GM04503 (cell line): ENCODE results near the gene TXLNA.
A peak's percentile ranks its signal among the peaks of the same experiment; 100 is the strongest.

Source experiments
- DNase-seq: peaks from one replicate; pipeline ENCODE4 v3.0.0-alpha.2; 2012; ENCODE audit warnings: low read depth

The TXLNA gene

GRCh38 chr1:32215629-32216480, 36.4 kb downstream of the TXLNA start:
- DNase-seq = no peak

GRCh38 chr1:32216566-32216965, 37.1 kb downstream of the TXLNA start:
- no peak for DNase-seq

- DNase-seq = peak; percentile 68
Measured at GRCh38 chr1:32219022-32219421, 39.5 kb downstream of the TXLNA start.

GRCh38 chr1:32220746-32221580, 41.5 kb downstream of the TXLNA start:
- DNase-seq = no peak

- no peak for DNase-seq
Measured at GRCh38 chr1:32221581-32221979, 42.1 kb downstream of the TXLNA start.

- DNase-seq = no peak
Measured at GRCh38 chr1:32221980-32222755, 42.7 kb downstream of the TXLNA start, which contains the start of the genes EIF3I and TMEM234. Gene EIF3I, plus strand, starts transcription at chr1:32222407. Its CDS starts 35 bp downstream, at chr1:32222442. Gene TMEM234, minus strand, starts transcription at chr1:32222353. Its CDS starts 31 bp downstream, at chr1:32222322.

- no peak for DNase-seq
Measured at GRCh38 chr1:32223683-32224082, 44.2 kb downstream of the TXLNA start.

GRCh38 chr1:32224285-32224684, 44.8 kb downstream of the TXLNA start:
- no peak for DNase-seq

- no peak for DNase-seq
Measured at GRCh38 chr1:32228771-32229170, 49.3 kb downstream of the TXLNA start.

GRCh38 chr1:32231843-32232432, 52.5 kb downstream of the TXLNA start:
- DNase-seq = no peak

GRCh38 chr1:32232558-32233304, 53.3 kb downstream of the TXLNA start:
- DNase-seq = no peak

- DNase-seq = no peak
Measured at GRCh38 chr1:32234792-32235191, 55.3 kb downstream of the TXLNA start.

GRCh38 chr1:32239337-32239736, 59.9 kb downstream of the TXLNA start:
- DNase-seq = no peak

GRCh38 chr1:32239790-32240139, 60.3 kb downstream of the TXLNA start:
- DNase-seq = no peak

- DNase-seq = no peak
Measured at GRCh38 chr1:32240140-32240951, 60.9 kb downstream of the TXLNA start.

GRCh38 chr1:32241001-32241763, 61.7 kb downstream of the TXLNA start:
- DNase-seq = no peak

GRCh38 chr1:32242341-32242851, 62.9 kb downstream of the TXLNA start:
- DNase-seq = no peak

GRCh38 chr1:32246888-32247273, 67.4 kb downstream of the TXLNA start, which contains the start of gene FAM167B:
Gene FAM167B, plus strand, starts transcription at chr1:32247222. Its CDS starts 200 bp downstream, at chr1:32247422.
- DNase-seq = peak; percentile 93

- no peak for DNase-seq
Measured at GRCh38 chr1:32247452-32247851, 68.0 kb downstream of the TXLNA start.
